ENCODE data around the gene URM1.

DNA sequence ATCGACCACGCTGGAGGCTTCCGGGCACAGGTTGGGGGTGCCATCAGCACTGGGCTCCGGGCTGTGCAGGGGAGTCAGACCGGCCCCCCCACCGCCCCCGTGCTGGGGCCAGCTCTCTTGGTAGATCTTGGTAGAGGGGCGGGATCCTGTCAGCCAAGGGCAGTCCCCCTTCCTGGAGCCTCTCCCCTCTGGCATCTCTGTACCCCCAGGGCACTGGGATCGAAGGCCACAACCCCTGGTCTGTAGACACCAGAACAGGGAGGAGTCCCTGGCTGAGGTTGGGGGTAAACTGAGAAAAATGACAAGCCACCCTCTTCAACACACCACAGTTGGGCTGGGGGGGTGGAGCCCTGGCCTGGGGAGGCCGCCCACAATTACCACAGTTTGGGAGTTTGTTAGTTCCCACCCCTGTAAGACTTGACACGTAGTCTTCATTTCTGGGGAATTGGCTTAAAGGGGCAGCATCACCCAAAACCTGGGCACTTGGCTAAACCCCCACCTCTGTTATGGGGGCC, 50.4 kb downstream of the URM1 start:
- TF ChIP-seq, protein P1, sequence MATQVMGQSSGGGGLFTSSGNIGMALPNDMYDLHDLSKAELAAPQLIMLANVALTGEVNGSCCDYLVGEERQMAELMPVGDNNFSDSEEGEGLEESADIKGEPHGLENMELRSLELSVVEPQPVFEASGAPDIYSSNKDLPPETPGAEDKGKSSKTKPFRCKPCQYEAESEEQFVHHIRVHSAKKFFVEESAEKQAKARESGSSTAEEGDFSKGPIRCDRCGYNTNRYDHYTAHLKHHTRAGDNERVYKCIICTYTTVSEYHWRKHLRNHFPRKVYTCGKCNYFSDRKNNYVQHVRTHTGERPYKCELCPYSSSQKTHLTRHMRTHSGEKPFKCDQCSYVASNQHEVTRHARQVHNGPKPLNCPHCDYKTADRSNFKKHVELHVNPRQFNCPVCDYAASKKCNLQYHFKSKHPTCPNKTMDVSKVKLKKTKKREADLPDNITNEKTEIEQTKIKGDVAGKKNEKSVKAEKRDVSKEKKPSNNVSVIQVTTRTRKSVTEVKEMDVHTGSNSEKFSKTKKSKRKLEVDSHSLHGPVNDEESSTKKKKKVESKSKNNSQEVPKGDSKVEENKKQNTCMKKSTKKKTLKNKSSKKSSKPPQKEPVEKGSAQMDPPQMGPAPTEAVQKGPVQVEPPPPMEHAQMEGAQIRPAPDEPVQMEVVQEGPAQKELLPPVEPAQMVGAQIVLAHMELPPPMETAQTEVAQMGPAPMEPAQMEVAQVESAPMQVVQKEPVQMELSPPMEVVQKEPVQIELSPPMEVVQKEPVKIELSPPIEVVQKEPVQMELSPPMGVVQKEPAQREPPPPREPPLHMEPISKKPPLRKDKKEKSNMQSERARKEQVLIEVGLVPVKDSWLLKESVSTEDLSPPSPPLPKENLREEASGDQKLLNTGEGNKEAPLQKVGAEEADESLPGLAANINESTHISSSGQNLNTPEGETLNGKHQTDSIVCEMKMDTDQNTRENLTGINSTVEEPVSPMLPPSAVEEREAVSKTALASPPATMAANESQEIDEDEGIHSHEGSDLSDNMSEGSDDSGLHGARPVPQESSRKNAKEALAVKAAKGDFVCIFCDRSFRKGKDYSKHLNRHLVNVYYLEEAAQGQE (IDR thresholded peaks at IDR 0.05; ENCODE audit: insufficient replicate concordance, low read depth) = no peak
- TF ChIP-seq POLR2AphosphoS5 (IDR thresholded peaks at IDR 0.05; ENCODE audit: low read depth) = no peak
- TF ChIP-seq, protein P2, sequence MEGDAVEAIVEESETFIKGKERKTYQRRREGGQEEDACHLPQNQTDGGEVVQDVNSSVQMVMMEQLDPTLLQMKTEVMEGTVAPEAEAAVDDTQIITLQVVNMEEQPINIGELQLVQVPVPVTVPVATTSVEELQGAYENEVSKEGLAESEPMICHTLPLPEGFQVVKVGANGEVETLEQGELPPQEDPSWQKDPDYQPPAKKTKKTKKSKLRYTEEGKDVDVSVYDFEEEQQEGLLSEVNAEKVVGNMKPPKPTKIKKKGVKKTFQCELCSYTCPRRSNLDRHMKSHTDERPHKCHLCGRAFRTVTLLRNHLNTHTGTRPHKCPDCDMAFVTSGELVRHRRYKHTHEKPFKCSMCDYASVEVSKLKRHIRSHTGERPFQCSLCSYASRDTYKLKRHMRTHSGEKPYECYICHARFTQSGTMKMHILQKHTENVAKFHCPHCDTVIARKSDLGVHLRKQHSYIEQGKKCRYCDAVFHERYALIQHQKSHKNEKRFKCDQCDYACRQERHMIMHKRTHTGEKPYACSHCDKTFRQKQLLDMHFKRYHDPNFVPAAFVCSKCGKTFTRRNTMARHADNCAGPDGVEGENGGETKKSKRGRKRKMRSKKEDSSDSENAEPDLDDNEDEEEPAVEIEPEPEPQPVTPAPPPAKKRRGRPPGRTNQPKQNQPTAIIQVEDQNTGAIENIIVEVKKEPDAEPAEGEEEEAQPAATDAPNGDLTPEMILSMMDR (IDR thresholded peaks at IDR 0.05; ENCODE audit: insufficient read depth, low read length) = no peak
- TF ChIP-seq GABPA (IDR thresholded peaks at IDR 0.05; ENCODE audit: low read depth) = no peak

Data from HL-60 (cell line).